Stimulated activated CD4-positive, alpha-beta T cell treated with anti-CD3 and anti-CD28 coated beads, Interleukin-2, amount 100 ng/mL, for 24 hours (primary cell): ENCODE data around the gene ANKRD31.
"Not testable (repeated sequence)": the region's sequence is repeated elsewhere in the genome, so short reads cannot be mapped to it uniquely, and the experiment has no call there.

ENCODE experiments used
- DNase-seq, 2 donors: peaks; one replicate each; pipeline ENCODE4 v3.0.0-alpha.2; 2020

The ANKRD31 gene

GRCh38 chr5:75130818-75131349, 105.8 kb downstream of the ANKRD31 start:
- DNase-seq, result no peak

- no peak for DNase-seq
Measured at GRCh38 chr5:75116856-75117255, 119.8 kb downstream of the ANKRD31 start.

GRCh38 chr5:75114311-75114710, 122.4 kb downstream of the ANKRD31 start:
- not testable (repeated sequence) for DNase-seq

- DNase-seq, result no peak
Measured at GRCh38 chr5:75113354-75114113, 123.1 kb downstream of the ANKRD31 start.

- no peak for DNase-seq
Measured at GRCh38 chr5:75108931-75109596, 127.6 kb downstream of the ANKRD31 start.

GRCh38 chr5:75108515-75108914, 128.2 kb downstream of the ANKRD31 start:
- DNase-seq, result no peak

GRCh38 chr5:75095956-75096355, 140.7 kb downstream of the ANKRD31 start:
- not testable (repeated sequence) for DNase-seq

- no peak for DNase-seq
Measured at GRCh38 chr5:75091597-75091996, 145.1 kb downstream of the ANKRD31 start.

GRCh38 chr5:75089662-75090061, 147.0 kb downstream of the ANKRD31 start:
- no peak for DNase-seq

GRCh38 chr5:75089137-75089536, 147.5 kb downstream of the ANKRD31 start:
- peak; percentile 18 to 30 for DNase-seq

- no peak for DNase-seq
Measured at GRCh38 chr5:75088648-75089047, 148.0 kb downstream of the ANKRD31 start.

- DNase-seq, result no peak
Measured at GRCh38 chr5:75081510-75081909, 155.2 kb downstream of the ANKRD31 start.

- DNase-seq, result not testable (repeated sequence)
Measured at GRCh38 chr5:75079346-75079745, 157.3 kb downstream of the ANKRD31 start.

- DNase-seq, result no peak
Measured at GRCh38 chr5:75078027-75078426, 158.7 kb downstream of the ANKRD31 start.

- DNase-seq, result no peak
Measured at GRCh38 chr5:75072061-75072460, 164.6 kb downstream of the ANKRD31 start.

GRCh38 chr5:75071100-75071499, 165.6 kb downstream of the ANKRD31 start:
- no peak for DNase-seq

GRCh38 chr5:75067434-75067833, 169.2 kb downstream of the ANKRD31 start:
- no peak for DNase-seq

- DNase-seq, result no peak
Measured at GRCh38 chr5:75062925-75063531, 173.7 kb downstream of the ANKRD31 start.

- peak in 1 of 2 donors; percentile 32 for DNase-seq
Measured at GRCh38 chr5:75059912-75060545, 176.6 kb downstream of the ANKRD31 start.

GRCh38 chr5:75058986-75059535, 177.6 kb downstream of the ANKRD31 start:
- DNase-seq, result no peak

- DNase-seq, result no peak
Measured at GRCh38 chr5:75057561-75057960, 179.1 kb downstream of the ANKRD31 start.

GRCh38 chr5:75055727-75056144, 180.9 kb downstream of the ANKRD31 start:
- no peak for DNase-seq
